ENCODE data around the gene BRAT1. TPM values are rescaled to one million over a fixed set of nuclear protein-coding genes. Genes with fewer than 3 reads are reported as not detected.

The BRAT1 gene
- total and polyA plus RNA-seq, 2 experiments from 2014 or later, result 32.5 to 76.8 TPM

- H3K4me1 ChIP-seq (ENCODE audit: insufficient read depth), result no peaks in the 10 kb centered on the region
- no peaks in the 10 kb centered on the region for H3K79me2 ChIP-seq (replicated peaks; ENCODE audit: insufficient read depth)
- no peaks in the 10 kb centered on the region for H3F3A ChIP-seq (replicated peaks; ENCODE audit: low read depth)
- H3K27ac ChIP-seq (ENCODE audit: low read depth), result no peak overlapping the region
- Mint-ChIP-seq H3K27ac (no peak overlapping the region), H3K4me3 (no peak overlapping the region), H3K4me1 (peaks cover 17% of the 10 kb centered on the region), H3K27me3 (ENCODE audit: insufficient read depth, low read depth, poor library complexity) (peaks cover 5% of the 10 kb centered on the region), H3K9me3 (no peaks in the 10 kb centered on the region), H3K36me3 (ENCODE audit: low read depth) (no peaks in the 10 kb centered on the region)
- H3K36me3 ChIP-seq (ENCODE audit: insufficient read depth), result no peaks in the 10 kb centered on the region
- H3K27me3 ChIP-seq (ENCODE audit: insufficient read depth), result no peaks in the 10 kb centered on the region
- H3K4me2 ChIP-seq, result no peak overlapping the region
- H2AFZ ChIP-seq, result no peak overlapping the region
- ATAC-seq (no peak), DNase-seq (ENCODE audit: low spot score) (no peak)
- no peak overlapping the region for H3K4me3 ChIP-seq
- no peaks in the 10 kb centered on the region for H3K9me2 ChIP-seq (ENCODE audit: insufficient read depth)
- TF ChIP-seq ETS1 (IDR thresholded peaks at IDR 0.05) (no peak), STAT1 (IDR thresholded peaks at IDR 0.05; ENCODE audit: unreplicated experiment) (no peak), POLR2AphosphoS5 (IDR thresholded peaks at IDR 0.05; ENCODE audit: low read depth) (no peak), ZNF462 (CRISPR knock-in tag; IDR thresholded peaks at IDR 0.05) (no peak), CTCF (conservative IDR thresholded peaks at IDR 0.05; ENCODE audit: low read depth in 2 of 2) (no peak), JUNB (IDR thresholded peaks at IDR 0.05; ENCODE audit: unreplicated experiment) (no peak), REST (IDR thresholded peaks at IDR 0.05; ENCODE audit: unreplicated experiment) (no peak), EZH2phosphoT487 (IDR thresholded peaks at IDR 0.05; ENCODE audit: unreplicated experiment) (no peak), ZNF114 (CRISPR knock-in tag; IDR thresholded peaks at IDR 0.05) (no peak)
- no peaks in the 10 kb centered on the region for H4K20me1 ChIP-seq (replicated peaks; ENCODE audit: insufficient read depth)
Observed at GRCh38 chr7:2583798-2584580, 28.7 kb upstream of the BRAT1 start.
